Progenitor cell of endocrine pancreas (in vitro differentiated cells): ENCODE results near the gene ZACN. TPM values are rescaled to one million over a fixed set of nuclear protein-coding genes. Genes with fewer than 3 reads are reported as not detected.

Experiments used
- DNase-seq: peaks from one replicate; pipeline ENCODE4 v3.0.0; 2021; ENCODE audit warnings: low spot score; ENCODE audit not compliant: unreplicated experiment
- H3K27ac Mint-ChIP-seq: 2 replicates; pipeline ENCODE4 v1.8.0; 2021; ENCODE audit warnings: mild to moderate bottlenecking, moderate library complexity, mixed read lengths
- H3K27me3 Mint-ChIP-seq: 2 replicates; pipeline ENCODE4 v1.8.0; 2021; ENCODE audit warnings: mixed read lengths
- H3K36me3 Mint-ChIP-seq: 2 replicates; pipeline ENCODE4 v1.8.0; 2022; ENCODE audit warnings: mixed read lengths; ENCODE audit not compliant: insufficient read depth
- H3K4me1 Mint-ChIP-seq: 2 replicates; pipeline ENCODE4 v1.8.0; 2021; ENCODE audit warnings: low read depth, mixed read lengths
- H3K4me3 Mint-ChIP-seq: 2 replicates; pipeline ENCODE4 v1.8.0; 2021; ENCODE audit warnings: low read depth, mild to moderate bottlenecking, moderate library complexity, mixed read lengths
- H3K9me3 Mint-ChIP-seq: 2 replicates; pipeline ENCODE4 v1.8.0; 2021; ENCODE audit warnings: low read depth, mixed read lengths
- total RNA-seq: library from RNA; stranded (reverse); gene quantifications from 2 replicates; pipeline ENCODE4 v1.2.1, GENCODE V29; 2021
- TF ChIP-seq, protein P1 (sequence below): fragments of 200-600 bp; sonication (generic); IDR thresholded peaks from one replicate; pipeline ENCODE4 v1.5.0; 2021; ENCODE audit warnings: antibody characterized with exemption, mild to moderate bottlenecking; ENCODE audit not compliant: unreplicated experiment

The ZACN gene
- total RNA-seq, 1 donor from 2014 or later, result 0.96 TPM

DNA sequence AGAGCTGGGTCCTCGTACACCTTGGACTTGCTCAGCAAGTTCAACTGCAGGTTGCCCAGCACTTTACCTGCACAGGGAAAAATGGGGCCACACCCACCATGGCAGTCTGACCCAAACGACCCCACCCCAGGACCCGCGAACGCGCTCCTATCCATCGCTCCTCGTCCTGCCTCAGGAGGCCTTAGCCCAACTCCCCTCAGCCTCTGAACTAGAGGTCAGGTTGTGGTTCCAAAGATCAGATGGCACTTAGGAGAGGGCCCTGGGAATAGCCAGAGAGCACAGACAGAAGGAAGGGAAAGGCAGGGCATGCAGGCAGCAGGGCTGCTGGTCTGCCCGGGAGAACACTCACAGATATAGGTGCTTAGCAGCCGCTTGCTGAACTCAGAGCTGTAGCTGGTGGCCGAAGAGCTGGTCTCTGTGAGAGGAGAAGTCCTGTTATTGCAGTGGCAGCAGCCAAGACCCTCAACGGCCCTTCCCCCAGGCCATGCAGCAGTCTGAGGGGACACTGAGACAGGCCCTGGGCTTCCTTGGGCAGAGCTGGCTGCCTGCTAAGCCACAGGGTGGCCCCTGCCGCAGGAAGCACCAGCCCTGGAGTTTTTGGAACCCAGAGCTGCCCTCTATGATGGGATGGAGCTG is 6.9 kb downstream of the ZACN start:
- no peak for DNase-seq

DNA sequence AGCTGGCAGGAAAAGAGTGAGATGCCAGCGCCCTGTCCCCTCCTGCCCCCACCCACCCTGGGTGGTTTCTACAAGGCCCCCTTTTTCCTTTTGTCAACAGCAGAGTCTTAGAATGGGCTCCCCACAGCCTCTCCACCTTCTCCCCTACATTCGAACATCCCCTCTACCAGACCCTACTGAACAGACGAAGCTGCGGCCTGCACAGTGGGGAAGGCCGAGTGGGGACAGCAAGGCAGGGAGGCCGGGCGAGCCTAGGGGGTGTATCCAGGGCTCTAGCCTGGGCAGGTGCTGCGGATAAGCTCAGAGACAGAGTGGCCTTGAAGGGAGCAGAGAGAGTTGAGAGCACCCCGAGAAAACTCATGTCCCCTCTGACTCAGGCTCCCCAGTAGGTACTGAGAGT is 7.4 kb downstream of the ZACN start:
- Mint-ChIP-seq H3K4me3 (no peak overlapping the region), H3K27me3 (no peaks in the 10 kb centered on the region), H3K4me1 (peaks cover 14% of the 10 kb centered on the region), H3K36me3 (peaks cover 15% of the 10 kb centered on the region), H3K9me3 (no peaks in the 10 kb centered on the region), H3K27ac (no peak overlapping the region)
- TF ChIP-seq, protein P1, sequence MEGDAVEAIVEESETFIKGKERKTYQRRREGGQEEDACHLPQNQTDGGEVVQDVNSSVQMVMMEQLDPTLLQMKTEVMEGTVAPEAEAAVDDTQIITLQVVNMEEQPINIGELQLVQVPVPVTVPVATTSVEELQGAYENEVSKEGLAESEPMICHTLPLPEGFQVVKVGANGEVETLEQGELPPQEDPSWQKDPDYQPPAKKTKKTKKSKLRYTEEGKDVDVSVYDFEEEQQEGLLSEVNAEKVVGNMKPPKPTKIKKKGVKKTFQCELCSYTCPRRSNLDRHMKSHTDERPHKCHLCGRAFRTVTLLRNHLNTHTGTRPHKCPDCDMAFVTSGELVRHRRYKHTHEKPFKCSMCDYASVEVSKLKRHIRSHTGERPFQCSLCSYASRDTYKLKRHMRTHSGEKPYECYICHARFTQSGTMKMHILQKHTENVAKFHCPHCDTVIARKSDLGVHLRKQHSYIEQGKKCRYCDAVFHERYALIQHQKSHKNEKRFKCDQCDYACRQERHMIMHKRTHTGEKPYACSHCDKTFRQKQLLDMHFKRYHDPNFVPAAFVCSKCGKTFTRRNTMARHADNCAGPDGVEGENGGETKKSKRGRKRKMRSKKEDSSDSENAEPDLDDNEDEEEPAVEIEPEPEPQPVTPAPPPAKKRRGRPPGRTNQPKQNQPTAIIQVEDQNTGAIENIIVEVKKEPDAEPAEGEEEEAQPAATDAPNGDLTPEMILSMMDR, result no peak
- DNase-seq, result no peak

More for the DNA sequence above, 6.9 kb downstream of the ZACN start:
- Mint-ChIP-seq H3K36me3 (peaks cover 14% of the 10 kb centered on the region), H3K27me3 (no peaks in the 10 kb centered on the region), H3K4me3 (no peak overlapping the region), H3K9me3 (no peaks in the 10 kb centered on the region), H3K4me1 (peaks cover 17% of the 10 kb centered on the region), H3K27ac (no peak overlapping the region)
- TF ChIP-seq, protein P1, result no peak

DNA sequence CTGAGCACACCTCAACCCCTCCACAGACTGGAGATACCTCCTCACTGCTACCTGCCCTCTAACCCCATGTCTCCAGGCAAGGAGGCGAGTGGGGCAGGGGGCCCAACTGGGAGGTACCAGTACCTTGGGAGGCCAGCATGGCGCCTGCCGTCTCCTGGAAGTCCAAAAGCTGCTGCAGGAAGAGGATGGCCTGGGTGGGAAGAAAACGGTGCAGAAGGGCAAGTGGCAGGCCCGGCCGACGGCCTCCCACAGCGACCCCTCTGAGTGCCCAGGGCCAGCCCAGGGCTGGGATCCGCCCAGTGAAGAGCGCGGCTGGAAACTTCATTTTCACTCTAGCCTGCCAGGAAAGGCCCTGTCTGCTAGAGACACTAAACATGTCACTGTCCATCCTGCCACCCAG is 8.5 kb downstream of the ZACN start:
- Mint-ChIP-seq H3K9me3 (no peaks in the 10 kb centered on the region), H3K36me3 (peaks cover 15% of the 10 kb centered on the region), H3K4me1 (peaks cover 13% of the 10 kb centered on the region), H3K27ac (no peak overlapping the region), H3K4me3 (no peak overlapping the region), H3K27me3 (no peaks in the 10 kb centered on the region)
- TF ChIP-seq, protein P1, result no peak
- no peak for DNase-seq

DNA sequence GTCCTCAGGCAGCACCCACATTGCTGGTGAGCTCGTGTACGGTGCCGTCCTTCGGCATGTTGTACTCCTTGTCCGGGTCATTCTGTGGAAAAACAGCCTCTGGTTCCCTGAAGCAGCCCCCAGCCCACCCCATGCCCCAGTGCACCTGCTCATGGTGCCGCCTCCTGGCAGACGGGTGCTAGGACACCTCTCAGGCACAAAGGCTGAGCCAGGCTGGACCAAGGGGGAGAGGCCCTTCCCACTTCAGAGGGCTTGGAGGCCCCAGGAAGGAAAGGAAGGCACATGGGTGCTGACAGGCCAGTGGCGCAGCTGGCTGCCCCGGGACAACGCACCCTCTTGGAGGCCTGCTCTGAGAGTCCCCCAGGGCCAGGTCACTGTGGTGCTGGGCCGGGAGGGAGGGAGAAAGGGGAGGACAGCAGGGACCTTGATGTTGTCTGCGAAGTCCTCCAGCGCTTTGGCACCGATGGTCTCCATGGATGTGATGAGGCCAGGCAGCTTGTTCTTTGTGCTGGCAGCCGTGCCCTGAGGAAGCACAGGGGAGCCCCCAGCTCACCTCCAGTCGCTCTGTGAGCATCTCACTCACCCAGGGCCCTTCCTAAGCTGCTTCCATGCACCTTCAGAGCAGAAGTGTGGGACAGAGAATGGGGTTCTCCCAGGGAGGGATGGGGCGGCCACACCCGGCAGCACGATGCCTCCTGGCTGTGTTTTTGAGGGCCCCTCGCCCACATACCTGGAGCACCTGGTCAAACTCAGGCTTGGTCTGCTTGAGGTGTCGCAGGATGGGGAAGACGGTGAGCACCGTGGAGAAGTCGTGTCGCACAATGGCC is 9.3 kb downstream of the ZACN start:
- Mint-ChIP-seq H3K9me3 (no peaks in the 10 kb centered on the region), H3K27ac (no peak overlapping the region), H3K4me1 (peaks cover 13% of the 10 kb centered on the region), H3K4me3 (no peak overlapping the region), H3K36me3 (peaks cover 15% of the 10 kb centered on the region), H3K27me3 (no peaks in the 10 kb centered on the region)
- TF ChIP-seq, protein P1, result no peak
- no peak for DNase-seq

DNA sequence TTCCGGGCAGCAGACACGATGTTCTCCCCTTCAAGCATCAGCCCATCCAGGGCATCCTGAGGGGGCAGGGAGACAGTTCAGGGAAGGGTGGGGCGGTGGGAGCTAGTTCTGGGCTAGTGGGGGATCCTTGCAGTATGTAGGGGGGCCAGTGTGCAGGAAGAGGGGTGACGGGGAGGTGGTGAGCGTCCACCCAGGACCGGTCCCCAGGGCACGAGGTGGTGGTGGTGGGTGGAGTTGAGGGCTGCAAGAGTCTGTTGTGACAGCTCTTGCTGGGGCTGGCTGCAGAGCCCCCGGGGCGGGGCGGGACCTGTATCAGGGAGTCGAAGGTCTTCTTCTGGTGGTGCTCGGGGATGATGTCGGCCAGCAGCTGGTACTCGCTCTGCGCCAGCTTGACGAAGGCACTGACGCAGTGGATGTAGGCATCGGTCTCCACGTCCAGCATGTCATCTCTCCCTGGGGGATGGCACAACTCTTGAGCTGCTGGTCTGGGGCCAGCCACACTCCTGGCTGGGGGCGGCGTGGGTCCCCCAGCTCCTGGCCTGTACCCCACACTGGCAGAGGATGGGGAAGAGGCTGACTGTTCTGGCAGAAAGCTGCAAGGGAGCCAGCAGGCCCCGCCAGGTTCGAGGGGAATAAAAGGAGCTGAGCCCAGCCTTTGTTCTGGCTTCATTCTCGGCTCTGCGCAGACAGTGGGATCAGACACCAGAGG is 10.0 kb downstream of the ZACN start:
- Mint-ChIP-seq H3K27ac (no peak overlapping the region), H3K4me1 (peaks cover 13% of the 10 kb centered on the region), H3K36me3 (peaks cover 17% of the 10 kb centered on the region), H3K9me3 (no peaks in the 10 kb centered on the region), H3K4me3 (no peak overlapping the region), H3K27me3 (no peaks in the 10 kb centered on the region)
- TF ChIP-seq, protein P1, result no peak
- no peak for DNase-seq
